HCT116 (cell line): Measurements from ENCODE around the gene BEGAIN. TPM values are rescaled to one million over a fixed set of nuclear protein-coding genes. Genes with fewer than 3 reads are reported as not detected.

Experiments
- ATAC-seq: fragments of 200-7000 bp; cut with Tn5 transposase; 2 replicates; pipeline ENCODE4 v1.9.1; 2020; ENCODE audit warnings: mild to moderate bottlenecking, moderate library complexity
- BruUV-seq: library from RNA; stranded (reverse); fragments of 400-500 nt; replicated peaks from 2 replicates; lab custom pipeline; 2021; lab: Mats Ljungman, UMichigan
- CTCF ChIA-PET: fragments of 300-600 bp; sonication (Branson Sonifier 250); formaldehyde crosslinking; loops from one replicate; lab custom pipeline; 2021; ENCODE audit warnings: antibody characterized with exemption; lab: Charles Lee
- POLR2A ChIA-PET: fragments of 300-600, 350-600 bp; sonication (Branson Sonifier 250); formaldehyde crosslinking; loops from one replicate; lab custom pipeline; 2021; ENCODE audit warnings: antibody characterized with exemption; lab: Charles Lee
- RAD21 ChIA-PET, 2 experiments: fragments of 300-600 bp; sonication (Branson Sonifier 250); formaldehyde crosslinking; loops; one replicate each; lab custom pipeline; 2023; ENCODE audit warnings: low total read pairs in 2 of 2; ENCODE audit not compliant: uncharacterized antibody in 2 of 2, unreplicated experiment in 2 of 2, low non-redundant PET in 1 of 2; lab: Charles Lee
- DNase-seq: peaks from one replicate; pipeline ENCODE4 v3.0.0-alpha.2; 2010; ENCODE audit warnings: low read depth, low spot score
- H2AFZ ChIP-seq: fragments of 200-600 bp; shearing (Covaris generic), sonication (generic); 2 replicates; pipeline ENCODE4 v1.6.1; 2017; ENCODE audit warnings: low read depth, mixed run types, mixed read lengths, antibody characterized with exemption, low read length; ENCODE audit not compliant: poor library complexity, severe bottlenecking
- H3K27ac ChIP-seq: 2 replicates; pipeline ENCODE4 v1.5.1; 2012; ENCODE audit warnings: low read depth, low read length
- H3K27me3 ChIP-seq: fragments of 200-600 bp; sonication (generic); 2 replicates; pipeline ENCODE4 v1.6.1; 2016; ENCODE audit warnings: mixed run types, low read length, mixed read lengths; ENCODE audit not compliant: insufficient read depth
- H3K36me3 ChIP-seq, 2 experiments: fragments of 200-500 bp in 1 of 2; fragments of 200-600 bp in 1 of 2; sonication (Bioruptor generic) in 1 of 2; sonication (generic) in 1 of 2; 2 replicates each; pipeline versions ENCODE4 v1.5.1 to v1.6.1; 2014 to 2016; ENCODE audit warnings: low read length in 2 of 2, inconsistent platforms in 1 of 2, mixed read lengths in 1 of 2, mixed run types in 1 of 2; ENCODE audit not compliant: insufficient read depth in 2 of 2, control insufficient read depth in 1 of 2
- H3K4me1 ChIP-seq, 2 experiments: fragments of 200-600 bp in 1 of 2; sonication (generic) in 1 of 2; 2 replicates each; pipeline versions ENCODE4 v1.5.1 to v1.6.1; 2012 to 2017; ENCODE audit warnings: low read length in 2 of 2, inconsistent platforms in 1 of 2, mild to moderate bottlenecking in 1 of 2, mixed read lengths in 1 of 2, mixed run types in 1 of 2, moderate library complexity in 1 of 2; ENCODE audit not compliant: insufficient read depth in 2 of 2, control insufficient read depth in 1 of 2
- H3K4me2 ChIP-seq: fragments of 200-600 bp; sonication (generic); 2 replicates; pipeline ENCODE4 v1.6.1; 2017; ENCODE audit warnings: mixed run types, low read length, mixed read lengths
- H3K4me3 ChIP-seq, 2 experiments: fragments of 200-600 bp in 1 of 2; sonication (generic) in 1 of 2; replicated peaks in 1 of 2; 2 replicates each; pipeline ENCODE4 v1.5.1; 2011 to 2016; ENCODE audit warnings: low read length in 2 of 2, control low read depth in 1 of 2, low read depth in 1 of 2, mild to moderate bottlenecking in 1 of 2, mixed read lengths in 1 of 2, mixed run types in 1 of 2
- H3K79me2 ChIP-seq: fragments of 200-600 bp; sonication (generic); 2 replicates; pipeline ENCODE4 v1.6.1; 2017; ENCODE audit warnings: mild to moderate bottlenecking, mixed run types, low read length, moderate library complexity, mixed read lengths; ENCODE audit not compliant: insufficient read depth
- H3K9ac ChIP-seq: fragments of 200-600 bp; sonication (generic); 2 replicates; pipeline ENCODE4 v1.6.1; 2016; ENCODE audit warnings: low read length, mixed read lengths
- H3K9me2 ChIP-seq: fragments of 200-600 bp; sonication (generic), shearing (Covaris generic); 2 replicates; pipeline ENCODE4 v1.6.1; 2017; ENCODE audit warnings: mixed run types, mild to moderate bottlenecking, moderate library complexity; ENCODE audit not compliant: insufficient read depth
- H3K9me3 ChIP-seq, 2 experiments: fragments of 200-500 bp in 1 of 2; fragments of 200-600 bp in 1 of 2; sonication (Bioruptor generic) in 1 of 2; sonication (generic) in 1 of 2; 2 replicates each; pipeline ENCODE4 v1.6.1; 2014 to 2017; ENCODE audit warnings: low read length in 2 of 2, mixed read lengths in 2 of 2, inconsistent platforms in 1 of 2, low read depth in 1 of 2, mild to moderate bottlenecking in 1 of 2, mixed run types in 1 of 2, moderate library complexity in 1 of 2; ENCODE audit not compliant: control insufficient read depth in 1 of 2, insufficient read depth in 1 of 2
- H4K20me1 ChIP-seq: fragments of 200-600 bp; sonication (generic), shearing (Covaris generic); 2 replicates; pipeline ENCODE4 v1.6.1; 2017; ENCODE audit warnings: mixed run types, mild to moderate bottlenecking, moderate library complexity; ENCODE audit not compliant: insufficient read depth
- CBX3 ChIP-seq: IDR thresholded peaks from 2 replicates; pipeline ENCODE4 v1.6.1; 2012; ENCODE audit warnings: low read depth
- CEBPB ChIP-seq: IDR thresholded peaks from 2 replicates; pipeline ENCODE4 v1.6.1; 2012; ENCODE audit warnings: low read depth
- EGR1 ChIP-seq: IDR thresholded peaks from 2 replicates; pipeline ENCODE4 v1.6.1; 2012; ENCODE audit warnings: low read depth
- EZH2phosphoT487 ChIP-seq: fragments of 200-600 bp; IDR thresholded peaks from 2 replicates; pipeline ENCODE4 v1.6.1; 2018; ENCODE audit warnings: antibody characterized with exemption, borderline replicate concordance
- FOSL1 ChIP-seq: IDR thresholded peaks from 2 replicates; pipeline ENCODE4 v1.6.1; 2012; ENCODE audit warnings: low read depth
- JUND ChIP-seq: IDR thresholded peaks from 2 replicates; pipeline ENCODE4 v1.6.1; 2012
- SRF ChIP-seq: IDR thresholded peaks from 2 replicates; pipeline ENCODE4 v1.6.1; 2012; ENCODE audit warnings: low read depth
- TCF7L2 ChIP-seq: IDR thresholded peaks from 2 replicates; pipeline ENCODE4 v1.7.0; 2011; ENCODE audit warnings: borderline replicate concordance, inconsistent platforms; ENCODE audit not compliant: insufficient read depth, insufficient read length; ENCODE audit errors: extremely low read depth
- YY1 ChIP-seq: IDR thresholded peaks from 2 replicates; pipeline ENCODE4 v1.6.1; 2011; ENCODE audit warnings: low read length, low read depth, moderate library complexity, mild to moderate bottlenecking; ENCODE audit not compliant: insufficient replicate concordance; ENCODE audit errors: extremely low read depth
- intact Hi-C: fragments of 100-400 bp; cut with micrococcal nuclease; formaldehyde crosslinking; loops from 2 replicates; pipeline ENCODE4 v1.10.0; 2022
- total RNA-seq: library from RNA; stranded (reverse); gene quantifications from one replicate; pipeline ENCODE4 v1.2.1, GENCODE V29; 2021; ENCODE audit not compliant: unreplicated experiment
- TF ChIP-seq, protein P1 (sequence below), 3 experiments: fragments of 200-600 bp in 1 of 3; sonication (generic) in 1 of 3; IDR thresholded peaks in 2 of 3; conservative IDR thresholded peaks in 1 of 3; 2 replicates each; pipeline ENCODE4 v1.5.1; 2012 to 2017; ENCODE audit warnings: low read depth in 2 of 3, low read length in 2 of 3, antibody characterized with exemption in 1 of 3, borderline replicate concordance in 1 of 3, control low read depth in 1 of 3, mild to moderate bottlenecking in 1 of 3, mixed read lengths in 1 of 3, mixed run types in 1 of 3, moderate library complexity in 1 of 3; ENCODE audit not compliant: insufficient read depth in 1 of 3

Gene BEGAIN
- total RNA-seq, 1 experiment from 2014 or later, result 8.5 TPM

DNA sequence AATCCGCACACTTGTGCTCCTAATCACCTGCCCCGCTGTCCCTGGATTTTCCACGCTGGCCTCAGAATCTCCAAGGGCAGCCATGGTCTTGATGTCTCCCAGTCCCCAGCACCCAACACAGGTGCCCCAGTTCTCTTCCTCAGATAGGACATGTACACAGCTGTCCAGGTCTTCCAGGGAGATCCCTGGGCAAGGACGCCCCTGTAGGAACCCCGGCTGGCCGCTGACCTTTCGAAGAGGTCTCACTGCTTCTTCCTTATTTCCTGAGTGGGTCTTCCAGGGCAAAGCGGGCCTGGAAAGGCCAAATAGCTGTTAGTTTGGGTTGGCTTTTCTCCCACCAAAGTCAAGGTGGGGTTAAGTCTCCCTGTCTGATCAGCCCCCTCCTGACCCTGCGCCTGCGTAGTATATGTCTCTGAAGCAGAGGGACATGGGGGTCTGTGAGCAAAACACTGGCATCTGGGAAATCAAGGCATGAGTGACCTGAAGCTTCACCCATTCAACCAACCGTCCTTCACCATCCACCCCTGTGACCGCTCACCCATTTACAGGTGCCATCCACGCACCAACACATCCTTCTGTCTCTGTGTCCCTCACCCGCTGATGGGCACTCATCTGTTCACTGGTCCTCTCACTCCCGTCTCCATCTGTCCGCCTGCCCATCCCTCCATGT, 4.6 kb downstream of the BEGAIN start:
- no peaks in the 10 kb centered on the region for H3K9me3 ChIP-seq
- H3K9me2 ChIP-seq, result no peaks in the 10 kb centered on the region
- RAD21 ChIA-PET, result no interaction called here
- ATAC-seq (no peak), DNase-seq (no peak)
- no peaks in the 10 kb centered on the region for H3K36me3 ChIP-seq
- H3K79me2 ChIP-seq, result no peaks in the 10 kb centered on the region
- no peaks in the 10 kb centered on the region for H3K27me3 ChIP-seq
- no peak overlapping the region for H3K9ac ChIP-seq
- H3K4me1 ChIP-seq, result peaks cover 4 to 14% of the 10 kb centered on the region in 2 experiments; a peak in 3 of 4 replicates
- H3K4me3 ChIP-seq, result no peak overlapping the region
- H3K27ac ChIP-seq, result no peak overlapping the region
- POLR2A ChIA-PET, result no interaction called here
- H2AFZ ChIP-seq, result no peak overlapping the region
- CTCF ChIA-PET, result no interaction called here
- no peak for TF ChIP-seq EGR1
- TF ChIP-seq TCF7L2, result no peak
- no peak for TF ChIP-seq FOSL1
- no peak for TF ChIP-seq EZH2phosphoT487
- no peak for TF ChIP-seq CBX3
- no peak for TF ChIP-seq JUND
- TF ChIP-seq CEBPB, result no peak
- TF ChIP-seq YY1, result no peak
- no peak for TF ChIP-seq SRF
- TF ChIP-seq, protein P1, sequence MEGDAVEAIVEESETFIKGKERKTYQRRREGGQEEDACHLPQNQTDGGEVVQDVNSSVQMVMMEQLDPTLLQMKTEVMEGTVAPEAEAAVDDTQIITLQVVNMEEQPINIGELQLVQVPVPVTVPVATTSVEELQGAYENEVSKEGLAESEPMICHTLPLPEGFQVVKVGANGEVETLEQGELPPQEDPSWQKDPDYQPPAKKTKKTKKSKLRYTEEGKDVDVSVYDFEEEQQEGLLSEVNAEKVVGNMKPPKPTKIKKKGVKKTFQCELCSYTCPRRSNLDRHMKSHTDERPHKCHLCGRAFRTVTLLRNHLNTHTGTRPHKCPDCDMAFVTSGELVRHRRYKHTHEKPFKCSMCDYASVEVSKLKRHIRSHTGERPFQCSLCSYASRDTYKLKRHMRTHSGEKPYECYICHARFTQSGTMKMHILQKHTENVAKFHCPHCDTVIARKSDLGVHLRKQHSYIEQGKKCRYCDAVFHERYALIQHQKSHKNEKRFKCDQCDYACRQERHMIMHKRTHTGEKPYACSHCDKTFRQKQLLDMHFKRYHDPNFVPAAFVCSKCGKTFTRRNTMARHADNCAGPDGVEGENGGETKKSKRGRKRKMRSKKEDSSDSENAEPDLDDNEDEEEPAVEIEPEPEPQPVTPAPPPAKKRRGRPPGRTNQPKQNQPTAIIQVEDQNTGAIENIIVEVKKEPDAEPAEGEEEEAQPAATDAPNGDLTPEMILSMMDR (IDR thresholded peaks at IDR 0.05 in 2 of 3, conservative IDR thresholded peaks at IDR 0.05 in 1 of 3; ENCODE audit: borderline replicate concordance in 1 of 3, insufficient read depth in 1 of 3, low read depth in 2 of 3, low read length in 2 of 3), result no peak
- H3K4me2 ChIP-seq, result no peak overlapping the region
- intact Hi-C loops, result no loop called here
- no peaks in the 10 kb centered on the region for H4K20me1 ChIP-seq
- BruUV-seq, result no TSS peak
